Measurements from ENCODE around the gene HSD3B1. TPM values are rescaled to one million over a fixed set of nuclear protein-coding genes. Genes with fewer than 3 reads are reported as not detected.
"Not testable (repeated sequence)": the region's sequence is repeated elsewhere in the genome, so short reads cannot be mapped to it uniquely, and the experiment has no call there.

The HSD3B1 gene
- total RNA-seq, 1 donor from 2014 or later = not detected

GRCh38 chr1:119489201-119489600 lies 17.8 kb upstream of the HSD3B1 start:
- intact Hi-C loops (cut with micrococcal nuclease) = no loop called here

DNA sequence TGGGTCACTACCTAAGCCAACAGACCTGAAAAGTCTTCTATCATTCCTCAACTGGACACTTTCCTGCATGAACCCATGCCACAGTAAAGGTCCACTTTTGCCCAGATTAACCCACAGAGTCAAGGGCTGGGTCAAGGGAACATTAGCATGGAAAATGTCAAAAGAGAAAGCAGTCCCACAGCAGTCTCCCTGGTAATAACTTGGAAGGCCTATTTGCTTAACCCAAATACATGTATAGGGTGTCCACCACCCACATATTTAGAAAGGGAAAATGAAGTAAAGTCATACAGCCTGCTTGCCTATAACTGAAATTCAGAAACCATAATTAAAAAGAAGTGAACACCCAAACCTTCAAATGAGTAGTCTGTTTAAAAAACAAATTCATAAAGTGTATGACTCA lies 16.1 kb upstream of the HSD3B1 start:
- intact Hi-C loops (cut with micrococcal nuclease) = no loop called here

DNA sequence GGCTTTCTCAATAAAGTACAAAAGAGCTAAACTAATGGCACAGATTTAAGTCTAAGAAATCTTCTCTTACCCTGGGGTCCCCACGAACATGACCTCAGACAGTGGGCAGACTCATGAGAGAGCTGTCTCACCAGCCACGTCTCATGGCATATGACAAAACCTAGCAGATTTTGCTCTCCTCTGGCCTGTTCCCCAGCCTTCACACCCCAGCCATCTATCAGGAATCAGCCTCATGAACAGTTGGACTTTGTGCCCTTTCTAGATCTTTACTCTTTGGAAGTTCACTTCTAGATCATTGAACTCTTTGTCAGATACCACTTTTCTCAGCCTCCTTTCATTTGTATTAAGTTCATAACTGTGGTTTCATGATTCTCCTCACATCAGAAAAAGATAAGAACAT lies 14.2 kb upstream of the HSD3B1 start:
- intact Hi-C loops (cut with micrococcal nuclease) = no loop called here

DNA sequence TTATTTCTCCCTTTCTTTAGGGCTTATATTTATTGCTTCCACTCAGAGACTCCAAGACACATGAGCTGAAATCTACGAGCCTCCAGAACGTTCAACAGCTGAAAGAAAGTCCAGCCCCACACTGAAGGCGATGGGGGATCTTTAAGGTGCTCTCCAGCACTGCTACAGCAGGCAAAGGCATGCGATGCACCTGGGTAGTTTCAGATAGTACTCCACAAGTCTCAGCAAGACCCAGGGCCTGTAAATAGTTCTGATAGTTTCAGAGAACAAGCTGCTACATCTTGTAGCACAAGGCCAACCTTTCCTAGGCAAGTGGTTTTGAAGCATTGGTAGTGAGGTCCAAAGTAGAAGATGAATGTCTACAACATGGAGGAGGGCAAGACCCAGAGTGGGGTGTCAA lies 2.2 kb upstream of the HSD3B1 start:
- intact Hi-C loops (cut with micrococcal nuclease) = no loop called here

DNA sequence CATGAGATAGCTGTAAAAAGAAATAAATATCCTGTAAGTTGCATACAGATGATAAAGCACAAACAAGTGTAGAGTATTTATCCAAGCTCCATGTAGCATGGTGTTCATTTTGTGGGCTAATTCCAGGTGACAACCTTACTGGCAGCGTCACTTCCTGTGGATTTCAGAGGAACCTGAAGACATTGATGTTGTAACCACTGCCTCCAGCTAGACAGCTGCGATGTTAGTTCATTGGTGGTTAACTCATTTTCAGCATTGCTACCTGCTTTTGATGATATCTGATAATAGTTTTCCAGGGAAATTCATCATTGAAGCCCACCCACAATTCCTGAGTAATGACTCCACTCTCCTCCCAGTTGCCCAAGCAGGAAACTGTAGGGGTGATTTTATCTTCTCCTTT lies 3.0 kb downstream of the HSD3B1 start:
- intact Hi-C loops (cut with micrococcal nuclease) = no loop called here

DNA sequence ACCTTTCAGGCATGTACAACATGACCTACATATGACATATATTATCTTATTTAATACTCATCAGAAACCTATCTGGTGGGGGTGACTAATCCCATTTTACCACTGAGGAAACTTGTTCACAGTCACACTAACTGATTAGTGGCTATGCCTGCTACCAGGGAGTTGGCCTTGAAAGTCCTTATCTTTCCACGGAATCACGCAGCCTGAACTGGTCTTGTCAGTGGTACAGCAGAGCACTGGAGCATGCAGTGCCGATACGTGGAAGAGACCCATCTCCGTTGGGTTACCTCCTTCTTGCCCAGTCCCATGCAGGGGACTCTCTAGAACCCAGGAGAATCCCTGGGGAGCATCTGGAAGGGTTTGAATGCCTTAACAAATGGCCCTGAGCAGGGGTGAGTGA lies 8.2 kb downstream of the HSD3B1 start:
- intact Hi-C loops (cut with micrococcal nuclease) = no loop called here

DNA sequence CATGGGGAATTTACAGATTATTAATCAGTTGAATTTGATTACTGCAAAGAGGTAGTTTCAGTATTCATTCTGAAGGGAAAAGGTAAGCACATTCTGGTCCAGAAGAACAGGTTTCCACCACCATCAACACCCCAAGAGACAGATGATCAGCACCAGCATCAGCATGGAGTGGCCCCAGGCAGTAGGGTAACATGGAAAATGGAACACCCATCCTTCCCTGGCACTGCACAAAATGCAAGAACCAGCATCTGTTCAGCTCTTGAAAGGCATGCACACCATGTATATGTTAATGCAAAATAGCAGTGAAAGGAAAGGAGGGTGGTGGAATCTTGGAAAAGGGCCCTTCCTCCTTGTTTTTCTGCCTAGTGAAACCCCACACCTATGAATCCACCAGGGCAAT lies 9.2 kb downstream of the HSD3B1 start:
- intact Hi-C loops (cut with micrococcal nuclease) = no loop called here

DNA sequence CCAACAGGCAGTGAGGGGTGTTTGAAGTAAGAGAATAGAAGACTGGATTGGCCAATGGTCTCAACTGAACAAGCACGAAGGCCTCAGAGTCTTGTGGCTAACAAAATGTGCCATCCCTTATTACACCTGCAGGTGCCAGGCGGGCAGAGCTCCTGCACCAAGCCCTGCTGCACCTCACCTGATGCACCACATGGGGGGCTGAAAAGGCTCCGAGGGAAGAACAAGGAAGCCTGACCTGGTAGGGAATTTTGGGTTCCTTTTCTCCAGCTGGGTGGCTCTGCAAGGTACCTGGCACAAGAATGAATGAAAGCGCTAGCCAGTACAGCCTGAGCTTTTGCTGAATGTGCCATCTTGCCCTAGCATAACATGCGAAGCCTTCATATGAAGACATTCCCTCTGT lies 9.7 kb downstream of the HSD3B1 start:
- intact Hi-C loops (cut with micrococcal nuclease) = no loop called here

DNA sequence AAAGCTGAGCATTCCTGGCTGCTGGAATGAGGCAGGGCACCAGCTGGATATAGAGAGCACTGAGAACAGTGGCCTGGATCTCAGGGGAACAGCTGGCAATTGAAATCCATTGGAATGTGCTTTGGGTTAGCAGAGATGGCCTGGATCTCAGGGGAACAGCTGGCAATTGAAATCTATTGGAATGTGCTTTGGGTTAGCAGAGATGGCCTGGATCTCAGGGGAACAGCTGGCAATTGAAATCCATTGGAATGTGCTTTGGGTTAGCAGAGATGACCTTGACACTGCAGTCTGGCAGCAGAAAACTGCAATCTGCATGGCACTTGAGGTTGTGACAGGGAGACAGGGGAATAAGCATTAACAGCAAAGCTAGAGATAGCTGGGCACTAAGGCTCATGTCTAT lies 10.7 kb downstream of the HSD3B1 start:
- intact Hi-C loops (cut with micrococcal nuclease) = not testable (repeated sequence)

GRCh38 chr1:119531606-119532323 lies 24.8 kb downstream of the HSD3B1 start:
- intact Hi-C loops (cut with micrococcal nuclease) = no loop called here

DNA sequence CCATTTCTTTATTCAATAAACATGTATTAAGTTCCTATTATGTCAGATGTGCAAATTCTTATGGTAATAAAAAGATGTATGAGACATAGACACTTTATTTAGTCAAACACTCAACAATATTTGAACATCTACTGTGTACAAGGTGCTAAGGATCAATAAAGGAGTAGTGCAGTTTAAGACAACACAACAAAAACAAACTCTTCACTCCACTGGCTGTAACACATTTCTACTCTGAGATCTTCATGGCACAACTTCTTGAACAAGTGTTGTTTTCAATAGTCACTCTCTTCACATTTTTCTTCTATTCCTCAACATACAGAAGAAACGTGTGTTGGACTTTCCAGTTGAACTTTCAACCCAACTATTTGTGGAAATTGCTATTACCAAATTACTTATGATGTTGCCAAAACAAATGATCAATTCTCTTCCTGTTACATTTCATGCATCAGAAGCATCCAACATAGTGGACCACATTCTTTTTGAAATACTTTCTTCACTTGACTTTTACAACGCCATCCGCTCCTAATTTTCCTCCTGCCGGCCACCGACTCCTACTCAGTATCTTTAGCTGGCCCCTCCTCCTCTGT lies 25.4 kb downstream of the HSD3B1 start:
- intact Hi-C loops (cut with micrococcal nuclease) = no loop called here

GRCh38 chr1:119535381-119535780 lies 28.4 kb downstream of the HSD3B1 start:
- intact Hi-C loops (cut with micrococcal nuclease) = no loop called here

DNA sequence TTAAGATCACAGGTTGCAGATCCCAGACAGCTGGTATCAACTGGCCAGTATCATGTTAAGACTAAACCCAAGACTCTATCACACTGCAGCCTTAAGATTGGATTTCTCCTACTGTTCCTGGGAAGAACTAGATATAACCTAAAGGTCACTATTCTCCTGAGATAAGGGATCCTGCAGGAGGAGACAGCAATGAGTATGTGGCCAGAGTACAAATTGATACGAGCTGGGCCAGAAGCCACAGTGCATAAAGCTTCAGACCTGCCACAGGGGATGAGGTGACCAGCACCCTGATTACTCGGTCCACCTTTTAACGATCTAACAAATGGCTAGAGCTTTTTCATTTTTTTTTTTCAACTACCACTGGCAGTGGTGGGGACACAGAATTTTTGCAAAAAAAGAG lies 31.0 kb downstream of the HSD3B1 start:
- intact Hi-C loops (cut with micrococcal nuclease) = no loop called here

DNA sequence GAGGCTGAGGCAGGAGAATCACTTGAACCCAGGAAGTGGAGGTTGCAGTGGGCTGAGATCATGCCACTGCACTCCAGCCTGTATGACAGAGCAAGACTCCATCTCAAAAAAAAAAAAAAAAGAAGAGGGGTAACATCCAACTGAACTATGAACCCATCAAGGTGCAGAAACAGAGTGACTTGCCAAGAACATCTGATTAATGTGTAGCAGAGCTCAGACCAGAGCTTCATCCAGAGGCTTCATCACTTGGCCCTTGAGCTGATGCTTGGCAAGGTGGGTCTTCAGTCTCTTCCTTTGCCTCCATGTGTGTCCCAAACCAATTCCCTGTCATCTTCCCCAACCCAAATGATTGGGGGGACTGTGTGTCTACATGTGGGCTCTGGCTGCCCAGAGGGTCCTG lies 32.6 kb downstream of the HSD3B1 start:
- intact Hi-C loops (cut with micrococcal nuclease) = no loop called here

- intact Hi-C loops (cut with micrococcal nuclease) = no loop called here
These were observed 34.4 kb downstream of the HSD3B1 start for GRCh38 chr1:119541389-119541788.

- intact Hi-C loops (cut with micrococcal nuclease) = no loop called here
These were observed 35.5 kb downstream of the HSD3B1 start for GRCh38 chr1:119542492-119542946.

DNA sequence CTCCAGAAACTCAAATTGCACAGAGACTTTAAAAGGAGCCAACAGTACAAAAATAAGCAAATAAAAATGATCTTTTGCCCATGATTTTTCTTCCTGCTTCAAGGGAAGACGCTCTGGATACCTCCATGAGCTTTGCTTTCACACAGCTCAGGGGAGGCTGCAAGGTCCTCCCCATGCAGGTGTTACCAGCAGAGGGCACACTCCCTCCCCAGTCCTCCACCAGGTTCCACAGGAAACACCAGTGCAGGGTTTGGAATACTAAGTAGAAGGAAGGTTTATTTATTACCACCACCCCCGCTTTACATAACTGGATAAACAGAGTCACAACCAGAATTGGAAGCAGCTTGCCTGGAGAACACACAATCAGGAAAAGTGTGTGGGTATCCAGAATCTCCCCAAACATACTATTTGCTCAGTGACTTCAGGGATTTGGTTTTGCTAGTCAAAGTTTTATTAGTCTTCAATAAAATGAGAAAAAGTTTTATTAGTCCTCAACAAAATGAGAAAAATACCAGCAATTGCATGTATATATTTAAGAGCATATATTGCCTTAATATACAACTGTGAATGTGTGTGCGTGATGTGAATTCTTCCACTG lies 37.3 kb downstream of the HSD3B1 start:
- intact Hi-C loops (cut with micrococcal nuclease) = no loop called here

- intact Hi-C loops (cut with micrococcal nuclease) = no loop called here
These were observed 39.6 kb downstream of the HSD3B1 start for GRCh38 chr1:119546641-119547040.

DNA sequence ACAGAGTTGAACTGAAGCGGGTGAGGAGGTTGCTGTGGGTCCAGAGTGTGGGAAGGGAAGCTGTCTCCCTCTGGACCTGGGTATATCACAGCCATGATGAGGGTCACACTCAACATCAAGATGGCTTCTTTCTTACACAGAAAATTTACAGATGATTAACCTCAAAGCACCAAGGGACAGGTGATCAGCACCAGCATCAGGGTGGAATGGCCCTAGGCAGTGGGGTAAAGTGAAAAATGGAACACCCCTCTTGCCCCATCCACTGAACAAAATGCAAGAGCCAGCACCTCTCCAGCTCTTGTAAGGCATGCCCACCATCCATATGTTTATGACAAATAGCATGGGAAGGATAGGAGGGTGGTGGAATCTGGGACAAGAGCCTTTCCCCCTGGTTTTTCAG lies 40.3 kb downstream of the HSD3B1 start:
- intact Hi-C loops (cut with micrococcal nuclease) = no loop called here

GRCh38 chr1:119547805-119548204 lies 40.8 kb downstream of the HSD3B1 start:
- intact Hi-C loops (cut with micrococcal nuclease) = no loop called here

DNA sequence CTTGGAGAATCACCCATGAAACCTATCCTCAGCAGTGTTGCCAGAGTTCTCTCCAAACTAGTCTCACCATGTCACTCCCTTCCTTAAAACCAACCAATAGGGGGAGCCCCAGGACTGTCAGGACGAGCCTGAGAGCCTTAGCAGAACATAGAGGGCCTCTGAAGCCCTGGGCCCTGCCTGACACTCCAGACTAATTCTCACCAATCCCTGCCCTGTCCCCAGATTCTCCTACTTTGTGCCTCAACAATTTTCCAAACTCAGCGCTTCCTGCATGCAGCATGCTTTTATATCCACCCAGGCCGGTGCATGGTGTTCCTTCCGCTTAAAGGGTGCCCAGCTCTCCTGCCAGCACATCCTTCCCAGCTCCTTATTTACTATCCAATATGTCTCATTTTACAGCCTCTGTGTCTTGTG lies 42.7 kb downstream of the HSD3B1 start:
- intact Hi-C loops (cut with micrococcal nuclease) = no loop called here

DNA sequence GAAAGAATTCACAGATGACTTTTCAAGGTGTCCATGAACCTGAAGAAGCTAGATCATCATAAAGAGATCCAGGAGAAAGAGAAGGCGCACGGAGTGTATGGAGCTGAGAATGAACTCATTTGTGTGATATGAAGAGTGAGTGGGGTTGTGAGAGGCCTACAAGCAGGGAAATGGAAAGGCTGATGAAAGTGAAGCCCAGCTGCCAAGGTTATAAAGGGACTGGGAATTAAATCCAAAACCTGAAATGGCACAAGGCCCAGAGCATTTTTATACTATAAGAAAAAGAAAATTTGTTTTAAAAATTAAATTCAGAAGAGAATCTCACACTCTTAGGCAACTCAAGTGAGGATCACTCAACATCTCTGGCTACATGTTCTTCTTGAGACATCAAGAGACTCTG lies 43.4 kb downstream of the HSD3B1 start:
- intact Hi-C loops (cut with micrococcal nuclease) = no loop called here

- intact Hi-C loops (cut with micrococcal nuclease) = no loop called here
These were observed 44.2 kb downstream of the HSD3B1 start for GRCh38 chr1:119551218-119551617.
